Lower leg skin (tissue), 3 donors: Measurements from ENCODE around the gene WDR4.

ENCODE experiments used
- CTCF ChIP-seq, 3 donors: fragments of 450-650 bp; IDR thresholded peaks; one replicate each; pipeline ENCODE4 v1.5.1; 2016; ENCODE audit warnings: antibody characterized with exemption in 3 of 3, mild to moderate bottlenecking in 3 of 3, moderate library complexity in 2 of 3
- POLR2A ChIP-seq, 2 donors: fragments of 450-650 bp; IDR thresholded peaks; one replicate each; pipeline ENCODE4 v1.6.1; 2016 to 2017; ENCODE audit warnings: antibody characterized with exemption in 2 of 2, mild to moderate bottlenecking in 1 of 2, moderate library complexity in 1 of 2

GRCh38 chr21:42839271-42840231 is 39.8 kb downstream of the WDR4 start:
- TF ChIP-seq POLR2A (IDR thresholded peaks at IDR 0.05) (no peak), CTCF (IDR thresholded peaks at IDR 0.05) (no peak)
